HG03378 (cell line): Measurements from ENCODE around the gene DCDC2.
"Not testable (repeated sequence)": the region's sequence is repeated elsewhere in the genome, so short reads cannot be mapped to it uniquely, and the experiment has no call there.

Source experiments
- ATAC-seq: cut with Tn5 transposase; IDR thresholded peaks from one replicate; pipeline ENCODE4 v1.9.1; 2021; ENCODE audit warnings: mild to moderate bottlenecking, moderate library complexity; ENCODE audit not compliant: unreplicated experiment

Gene DCDC2

GRCh38 chr6:24357336-24358218 lies at the start of gene DCDC2:
Gene DCDC2, minus strand, starts transcription at chr6:24358059. Its CDS starts 309 bp downstream, at chr6:24357750.
- no peak for ATAC-seq

- no peak for ATAC-seq
Observed at GRCh38 chr6:24405262-24405661, 47.4 kb upstream of the DCDC2 start.

GRCh38 chr6:24403501-24403824 lies 45.6 kb upstream of the DCDC2 start:
- no peak for ATAC-seq

- ATAC-seq, result peak; percentile 93
Observed at GRCh38 chr6:24402697-24403500, 45.0 kb upstream of the DCDC2 start, which contains the start of gene MRS2. Gene MRS2, plus strand, starts transcription at chr6:24402936. Its CDS starts 111 bp downstream, at chr6:24403047.

- ATAC-seq, result no peak
Observed at GRCh38 chr6:24401458-24401857, 43.6 kb upstream of the DCDC2 start.

GRCh38 chr6:24400045-24401039 lies 42.5 kb upstream of the DCDC2 start:
- ATAC-seq, result not testable (repeated sequence)

- no peak for ATAC-seq
Observed at GRCh38 chr6:24397631-24398030, 39.8 kb upstream of the DCDC2 start.

GRCh38 chr6:24396824-24397223 lies 39.0 kb upstream of the DCDC2 start:
- no peak for ATAC-seq

- no peak for ATAC-seq
Observed at GRCh38 chr6:24394780-24395437, 37.0 kb upstream of the DCDC2 start.

GRCh38 chr6:24394061-24394779 lies 36.4 kb upstream of the DCDC2 start:
- ATAC-seq, result no peak

- ATAC-seq, result peak; percentile 89
Observed at GRCh38 chr6:24391756-24392405, 34.0 kb upstream of the DCDC2 start.

- ATAC-seq, result no peak
Observed at GRCh38 chr6:24391208-24391607, 33.3 kb upstream of the DCDC2 start.

GRCh38 chr6:24387818-24388217 lies 30.0 kb upstream of the DCDC2 start:
- ATAC-seq, result no peak

GRCh38 chr6:24385536-24386269 lies 27.8 kb upstream of the DCDC2 start:
- no peak for ATAC-seq

- not testable (repeated sequence) for ATAC-seq
Observed at GRCh38 chr6:24384369-24385130, 26.7 kb upstream of the DCDC2 start.

GRCh38 chr6:24382891-24383494 lies 25.1 kb upstream of the DCDC2 start:
- ATAC-seq, result not testable (repeated sequence)

- ATAC-seq, result no peak
Observed at GRCh38 chr6:24382220-24382540, 24.3 kb upstream of the DCDC2 start.
